Measurements from ENCODE around the gene TTC33.

DNA sequence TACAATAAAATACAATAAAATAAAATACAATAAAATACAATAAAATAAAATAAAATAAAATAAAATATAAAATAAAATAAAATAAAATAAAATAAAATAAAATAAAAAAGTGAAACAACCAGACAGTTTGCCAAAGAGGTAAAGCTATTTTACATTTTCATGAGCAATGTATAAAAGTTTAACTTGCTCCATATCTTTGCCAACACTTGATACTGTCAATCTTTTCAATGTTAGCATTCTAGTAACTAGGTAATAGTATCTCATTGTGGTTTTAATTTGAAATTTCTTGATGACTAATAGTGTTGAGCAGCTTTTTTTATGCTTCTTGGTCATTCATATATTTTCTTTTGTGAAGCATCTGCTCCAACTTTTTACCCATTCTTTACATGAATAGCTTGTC lies 17.3 kb downstream of the TTC33 start:
- TF ChIP-seq POLR2A (IDR thresholded peaks at IDR 0.05) = no peak
- TF ChIP-seq CTCF (IDR thresholded peaks at IDR 0.05) = no peak
- TF ChIP-seq POLR2AphosphoS5 (IDR thresholded peaks at IDR 0.05) = no peak
- TF ChIP-seq EP300 (IDR thresholded peaks at IDR 0.05) = no peak

Data from suprapubic skin (tissue), 4 donors.